Ovary (tissue), 9 donors: ENCODE results near the gene SOX30. TPM values are rescaled to one million over a fixed set of nuclear protein-coding genes. Genes with fewer than 3 reads are reported as not detected.
A peak's percentile ranks its signal among the peaks of the same experiment; 100 is the strongest.

Experiments used
- DNase-seq, 5 donors: peaks; one replicate each; pipeline ENCODE4 v3.0.0-alpha.2; 2019 to 2020
- H3K27ac ChIP-seq, 2 donors: fragments of 200-600 bp; one replicate each; pipeline versions ENCODE4 v1.5.1 to v1.8.0; 2019 to 2022
- H3K27me3 ChIP-seq: fragments of 200-600 bp; one replicate; pipeline ENCODE4 v1.8.0; 2022
- H3K36me3 ChIP-seq: fragments of 200-600 bp; sonication (generic); one replicate; pipeline ENCODE4 v1.5.1; 2019
- H3K4me1 ChIP-seq: one replicate; pipeline ENCODE4 v1.8.1; 2013; ENCODE audit warnings: mild to moderate bottlenecking, moderate library complexity; ENCODE audit not compliant: insufficient read depth
- H3K4me3 ChIP-seq: fragments of 200-600 bp; sonication (generic); one replicate; pipeline ENCODE4 v1.5.1; 2017
- H3K9me3 ChIP-seq, 2 donors: fragments of 200-600 bp in 1 of 2; sonication (generic) in 1 of 2; one replicate each; pipeline versions ENCODE4 v1.5.1 to v1.8.1; 2013 to 2019; ENCODE audit warnings: mild to moderate bottlenecking in 1 of 2, moderate library complexity in 1 of 2
- EP300 ChIP-seq: sonication (generic); formaldehyde crosslinking; IDR thresholded peaks from one replicate; pipeline ENCODE4 v1.6.1; 2017; ENCODE audit warnings: antibody characterized with exemption
- POLR2A ChIP-seq: fragments of 450-650 bp; IDR thresholded peaks from one replicate; pipeline ENCODE4 v1.6.1; 2017; ENCODE audit warnings: antibody characterized with exemption, mild to moderate bottlenecking, moderate library complexity
- WGBS, 3 donors: extraction: QIAGEN DNeasy Blood & Tissue Kit in 1 of 3; methylation state at CpG; one replicate each; pipeline versions ENCODE4 v1.1.5 to v1.1.7; 2013 to 2017; 5-methylcytosine and 5-hydroxymethylcytosine counted together
- intact Hi-C, 4 donors: fragments of 100-400 bp; cut with DNase I; formaldehyde crosslinking; loops; one replicate each; pipeline versions ENCODE4 v1.11.0 to v1.15.1; 2022 to 2023
- polyA plus RNA-seq, 2 donors: library from polyadenylated mRNA; stranded (reverse); fragments of 200-250 nt in 1 of 2; fragments of 350-450 nt in 1 of 2; fragmentation: Illumina TruSeq in 1 of 2; extraction: RNeasy Lipid Tissue Mini Kit (QIAGEN cat#74804) in 1 of 2; gene quantifications; one replicate each; pipeline ENCODE4 v1.2.3, GENCODE V29; 2013 to 2014
- total RNA-seq, 7 donors: library from RNA; depleted of rRNA in 2 of 7; stranded (reverse); fragments of >200 nt in 2 of 7; fragmentation: NEBNext Ultra II Directional in 3 of 7; extraction: Animal tissue kit (Norgen Biotek cat#: 25700) in 3 of 7; gene quantifications; one replicate each; pipeline versions ENCODE4 v1.1.0 to v1.2.4, GENCODE V29; 2016 to 2023
- TF ChIP-seq, protein P1 (sequence below), 3 donors: fragments of 450-650 bp in 2 of 3; fragments of 200-600 bp in 1 of 3; IDR thresholded peaks; one replicate each; pipeline versions ENCODE4 v1.5.1 to v1.8.0; 2016 to 2022; ENCODE audit warnings: antibody characterized with exemption in 3 of 3, mild to moderate bottlenecking in 1 of 3
- donor health status: DM: no; HTN: no; CAD: no; lungs with moderate emphysema.
- donor health status: DM: no; HTN: no; CAD: no.
- donor health status: Bipolar disorder and iron deficiency.
- donor health status: DM: yes; HTN: yes; CAD: no.
- donor health status: DM: no; HTN: no; CAD: no.
- donor health status: DM: yes; HTN: yes; CAD: no.

SOX30 gene
- total and polyA plus RNA-seq, 9 donors = 0.11 to 0.15 (median 0.12) TPM; not detected in 4

DNA sequence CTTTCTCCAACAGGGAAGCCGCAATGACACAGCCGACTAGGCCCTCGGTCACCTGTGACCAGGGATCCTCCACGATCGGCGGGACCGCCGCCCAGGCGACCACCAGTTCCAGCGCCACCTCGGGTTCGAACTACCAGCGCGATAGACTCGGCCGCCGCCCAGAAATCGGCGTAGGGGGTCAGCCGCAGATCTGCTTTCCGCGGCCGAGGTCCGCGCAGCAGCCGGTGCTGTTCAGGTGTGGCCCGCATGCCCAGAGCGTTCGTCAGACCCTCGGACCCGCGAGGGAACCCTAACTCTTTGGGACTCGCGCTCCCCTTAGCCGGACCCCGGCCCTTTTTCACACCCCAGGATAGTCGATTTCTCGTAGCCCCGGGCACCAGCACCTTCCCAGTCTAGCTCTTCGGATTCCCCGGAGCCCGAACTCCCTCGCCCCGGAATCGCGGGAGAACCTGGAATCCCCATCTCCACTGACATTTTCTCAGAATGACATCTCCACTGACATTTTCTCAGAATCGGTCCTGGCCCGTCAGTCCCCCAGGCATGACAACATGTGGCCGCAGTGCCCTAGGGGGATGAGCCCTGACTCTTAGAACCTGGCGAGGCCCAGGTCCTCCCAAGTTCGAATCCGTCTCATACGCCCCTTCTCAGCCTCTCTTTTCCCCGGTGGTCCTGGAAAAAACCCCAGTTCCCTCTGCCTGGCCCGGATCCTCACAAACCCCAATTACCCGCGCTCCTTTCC, 19.5 kb upstream of the SOX30 start:
- Histone ChIP-seq H3K27ac (no peak overlapping the region), H3K4me1 (peaks cover 5% of the 10 kb centered on the region), H3K27me3 (no peaks in the 10 kb centered on the region), H3K36me3 (no peaks in the 10 kb centered on the region), H3K9me3 (no peaks in the 10 kb centered on the region), H3K4me3 (peak overlapping the region; percentile 48)
- DNase-seq = no peak
- WGBS, 3 donors = 27 to 34% (median 29%) methylated on average over 55 to 57 of the region's 57 CpGs
- intact Hi-C loops = no loop called here
- TF ChIP-seq, protein P1, sequence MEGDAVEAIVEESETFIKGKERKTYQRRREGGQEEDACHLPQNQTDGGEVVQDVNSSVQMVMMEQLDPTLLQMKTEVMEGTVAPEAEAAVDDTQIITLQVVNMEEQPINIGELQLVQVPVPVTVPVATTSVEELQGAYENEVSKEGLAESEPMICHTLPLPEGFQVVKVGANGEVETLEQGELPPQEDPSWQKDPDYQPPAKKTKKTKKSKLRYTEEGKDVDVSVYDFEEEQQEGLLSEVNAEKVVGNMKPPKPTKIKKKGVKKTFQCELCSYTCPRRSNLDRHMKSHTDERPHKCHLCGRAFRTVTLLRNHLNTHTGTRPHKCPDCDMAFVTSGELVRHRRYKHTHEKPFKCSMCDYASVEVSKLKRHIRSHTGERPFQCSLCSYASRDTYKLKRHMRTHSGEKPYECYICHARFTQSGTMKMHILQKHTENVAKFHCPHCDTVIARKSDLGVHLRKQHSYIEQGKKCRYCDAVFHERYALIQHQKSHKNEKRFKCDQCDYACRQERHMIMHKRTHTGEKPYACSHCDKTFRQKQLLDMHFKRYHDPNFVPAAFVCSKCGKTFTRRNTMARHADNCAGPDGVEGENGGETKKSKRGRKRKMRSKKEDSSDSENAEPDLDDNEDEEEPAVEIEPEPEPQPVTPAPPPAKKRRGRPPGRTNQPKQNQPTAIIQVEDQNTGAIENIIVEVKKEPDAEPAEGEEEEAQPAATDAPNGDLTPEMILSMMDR (IDR thresholded peaks at IDR 0.05) = no peak
- no peak for TF ChIP-seq POLR2A
- no peak for TF ChIP-seq EP300

DNA sequence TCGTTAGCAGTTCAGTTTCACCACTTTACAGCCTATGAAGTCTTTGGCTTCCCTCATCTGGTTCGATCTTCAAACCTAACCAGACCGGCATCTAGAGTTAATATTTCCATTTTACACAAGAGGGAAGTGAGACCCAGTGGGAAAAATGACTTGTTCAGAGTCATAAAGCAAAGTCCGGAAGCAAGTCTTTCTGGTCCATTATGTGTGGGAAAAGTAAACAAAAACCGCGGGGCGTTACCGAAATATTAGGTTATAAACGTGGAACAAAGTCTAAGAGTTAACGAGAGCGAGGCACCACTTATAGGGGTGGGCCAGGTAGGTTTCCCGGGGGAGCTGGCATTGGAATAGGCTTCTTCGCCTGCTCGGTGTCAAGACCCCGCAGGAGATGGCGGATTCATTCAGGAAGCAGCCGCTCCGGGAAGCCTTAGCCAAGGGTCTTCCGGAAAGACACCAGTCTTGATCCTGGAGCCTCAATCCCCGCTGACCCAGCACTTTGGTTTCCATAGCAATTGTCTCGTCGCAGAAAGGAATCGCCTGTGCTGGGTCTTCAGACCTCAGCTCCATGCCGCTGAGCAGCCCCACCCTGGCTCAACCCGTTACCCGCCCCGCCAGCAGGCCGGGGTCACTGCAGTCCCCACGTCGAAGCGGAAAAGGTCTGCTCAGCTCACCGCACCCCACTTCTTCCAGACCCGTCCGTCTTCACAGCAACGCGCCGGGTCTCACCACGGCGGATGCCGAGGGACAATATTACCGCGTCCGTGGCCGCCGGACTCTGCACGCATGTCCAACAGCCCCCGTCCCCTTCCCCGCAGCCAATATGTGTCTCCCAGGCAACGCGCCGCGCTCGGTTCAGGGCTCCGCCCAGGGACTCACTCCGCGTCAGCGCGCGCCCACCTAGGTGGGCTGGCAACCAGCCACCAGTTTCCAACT, 18.7 kb upstream of the SOX30 start, which contains the start of gene C5orf52:
Gene C5orf52 (plus strand): TSS at position 872 of the 930 bp plus-strand sequence. CDS start 82 bp downstream, outside the sequence.
- H3K9me3 ChIP-seq = no peaks in the 10 kb centered on the region
- DNase-seq = peak in 4 of 5 donors; percentile 20 to 60 (median 34)
- no peaks in the 10 kb centered on the region for H3K27me3 ChIP-seq
- H3K4me3 ChIP-seq = peak within 1 kb of the TSS; percentile 48
- peaks cover 5% of the 10 kb centered on the region for H3K4me1 ChIP-seq
- intact Hi-C loops = no loop called here
- H3K27ac ChIP-seq = no peak within 1 kb of the TSS
- 2 to 3% (median 3%) methylated on average over 59 of the region's 59 CpGs for WGBS, 3 donors
- H3K36me3 ChIP-seq = no peaks in the 10 kb centered on the region
- TF ChIP-seq, protein P1 (IDR thresholded peaks at IDR 0.05) = no peak
- TF ChIP-seq POLR2A (no peak), EP300 (no peak)

DNA sequence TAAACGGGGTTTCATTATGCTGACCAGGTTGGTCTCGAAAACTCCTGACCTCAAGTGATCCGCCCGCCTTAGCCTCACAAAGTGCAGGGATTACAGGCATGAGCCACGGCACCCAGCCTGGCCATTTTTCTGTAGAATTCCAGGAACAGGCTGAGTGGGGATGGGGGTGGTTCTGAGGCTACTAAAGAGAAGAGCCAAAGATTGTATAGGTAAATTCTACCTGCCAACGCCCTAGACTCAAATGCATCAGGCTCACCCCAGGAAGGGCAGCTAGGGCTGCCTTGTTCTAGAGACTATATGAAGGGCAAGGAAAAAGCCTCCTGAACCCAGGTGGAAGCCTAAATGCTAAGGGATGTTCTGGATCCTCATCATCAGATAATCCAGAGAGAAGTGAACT, 17.5 kb upstream of the SOX30 start:
- H3K4me1 ChIP-seq = peaks cover 5% of the 10 kb centered on the region
- intact Hi-C loops = no loop called here
- H3K36me3 ChIP-seq = no peaks in the 10 kb centered on the region
- TF ChIP-seq EP300 (no peak), POLR2A (no peak)
- TF ChIP-seq, protein P1 (IDR thresholded peaks at IDR 0.05) = no peak
- no peak overlapping the region for H3K4me3 ChIP-seq
- WGBS, 3 donors = 94 to 98% (median 97%) methylated on average over 6 of the region's 6 CpGs
- H3K9me3 ChIP-seq = no peaks in the 10 kb centered on the region
- no peak overlapping the region for H3K27ac ChIP-seq
- H3K27me3 ChIP-seq = no peaks in the 10 kb centered on the region
- no peak for DNase-seq

DNA sequence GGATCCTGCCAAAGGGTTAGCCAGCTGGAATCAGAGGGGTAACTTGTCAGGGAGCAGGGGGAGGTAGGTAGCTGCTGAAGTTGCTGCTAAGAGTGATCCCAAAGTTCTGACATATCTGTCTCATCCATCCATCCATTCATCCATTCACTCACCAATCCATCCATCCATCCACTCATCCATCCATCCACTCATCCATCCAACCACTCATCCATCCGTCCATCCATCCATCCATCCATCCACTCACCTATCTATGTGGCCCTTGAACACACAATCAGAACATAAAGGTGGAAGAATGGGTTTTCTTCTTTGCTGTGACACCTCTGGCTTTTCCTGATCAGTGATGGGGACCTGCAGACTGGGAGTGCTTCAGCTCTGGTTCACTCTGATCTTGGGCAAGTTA, 16.1 kb upstream of the SOX30 start:
- no peak overlapping the region for H3K4me3 ChIP-seq
- intact Hi-C loops = no loop called here
- WGBS, 3 donors = 68 to 92% (median 70%) methylated on average over 1 of the region's 1 CpG
- H3K36me3 ChIP-seq = no peaks in the 10 kb centered on the region
- H3K4me1 ChIP-seq = peaks cover 5% of the 10 kb centered on the region
- DNase-seq = no peak
- H3K27me3 ChIP-seq = no peaks in the 10 kb centered on the region
- H3K27ac ChIP-seq = no peak overlapping the region
- TF ChIP-seq POLR2A (no peak), EP300 (no peak)
- TF ChIP-seq, protein P1 (IDR thresholded peaks at IDR 0.05) = no peak
- no peaks in the 10 kb centered on the region for H3K9me3 ChIP-seq
